PC-3 (cell line): Measurements from ENCODE around the gene MED15. TPM values are rescaled to one million over a fixed set of nuclear protein-coding genes. Genes with fewer than 3 reads are reported as not detected.

Source experiments
- ATAC-seq: fragments of 200-7000 bp; cut with Tn5 transposase; 2 replicates; pipeline ENCODE4 v1.9.1; 2020; ENCODE audit warnings: mild to moderate bottlenecking, moderate library complexity
- BruUV-seq: library from RNA; stranded (reverse); fragments of 400-500 nt; replicated peaks from 2 replicates; lab custom pipeline; 2021; lab: Mats Ljungman, UMichigan
- CTCF ChIA-PET: fragments of 300-600 bp; sonication (Branson Sonifier 250); formaldehyde crosslinking; loops from one replicate; lab custom pipeline; 2022; ENCODE audit warnings: antibody characterized with exemption; lab: Charles Lee
- POLR2A ChIA-PET: fragments of 300-600 bp; sonication (Branson Sonifier 250); formaldehyde crosslinking; loops from one replicate; lab custom pipeline; 2022; ENCODE audit warnings: antibody characterized with exemption; ENCODE audit not compliant: unreplicated experiment; lab: Charles Lee
- DNase-seq: peaks from one replicate; pipeline ENCODE4 v3.0.0-alpha.2; 2015
- H2AFZ ChIP-seq: fragments of 300-600 bp; sonication (generic); 2 replicates; pipeline ENCODE4 v1.6.0; 2016; ENCODE audit warnings: antibody characterized with exemption, low read length
- H3F3A ChIP-seq: fragments of 300-600 bp; sonication (generic); one replicate; pipeline ENCODE4 v1.6.0; 2017; ENCODE audit warnings: antibody characterized with exemption, low read length, control low read depth, mild to moderate bottlenecking; ENCODE audit not compliant: unreplicated experiment
- H3K27ac ChIP-seq: fragments of 300-600 bp; sonication (generic); 2 replicates; pipeline ENCODE4 v1.5.1; 2016; ENCODE audit warnings: mild to moderate bottlenecking, low read length
- H3K27me3 ChIP-seq: fragments of 300-600 bp; sonication (generic); 2 replicates; pipeline ENCODE4 v1.6.1; 2016; ENCODE audit warnings: low read length, mixed read lengths
- H3K36me3 ChIP-seq: fragments of 300-600 bp; sonication (generic); 2 replicates; pipeline ENCODE4 v1.6.1; 2016; ENCODE audit warnings: low read depth, mixed run types, low read length, mixed read lengths
- H3K4me1 ChIP-seq: fragments of 300-600 bp; sonication (generic); 2 replicates; pipeline ENCODE4 v1.5.1; 2016; ENCODE audit warnings: low read length; ENCODE audit not compliant: insufficient read depth
- H3K4me2 ChIP-seq: fragments of 300-600 bp; sonication (generic); 2 replicates; pipeline ENCODE4 v1.6.0; 2016; ENCODE audit warnings: low read length
- H3K4me3 ChIP-seq: fragments of 300-600 bp; sonication (generic); 2 replicates; pipeline ENCODE4 v1.5.1; 2016; ENCODE audit warnings: mild to moderate bottlenecking, low read length, mixed read lengths
- H3K79me2 ChIP-seq: fragments of 300-600 bp; sonication (generic); 2 replicates; pipeline ENCODE4 v1.6.1; 2017; ENCODE audit warnings: low read length, mixed read lengths
- H3K9ac ChIP-seq: fragments of 300-600 bp; sonication (generic); 2 replicates; pipeline ENCODE4 v1.6.0; 2016; ENCODE audit warnings: mild to moderate bottlenecking, low read length
- H3K9me2 ChIP-seq: fragments of 300-600 bp; sonication (generic); replicated peaks from 2 replicates; pipeline ENCODE4 v1.6.1; 2016; ENCODE audit warnings: mixed run types, low read length, mixed read lengths
- H3K9me3 ChIP-seq: fragments of 300-600 bp; sonication (generic); 2 replicates; pipeline ENCODE4 v1.6.1; 2016; ENCODE audit warnings: low read length, mixed read lengths
- H4K20me1 ChIP-seq: fragments of 300-600 bp; sonication (generic); 2 replicates; pipeline ENCODE4 v1.6.1; 2016; ENCODE audit warnings: low read length, mixed read lengths
- EZH2 ChIP-seq: fragments of 300-600 bp; sonication (generic); IDR thresholded peaks from one replicate; pipeline ENCODE4 v1.6.1; 2017; ENCODE audit warnings: antibody characterized with exemption, mild to moderate bottlenecking, low read length; ENCODE audit not compliant: unreplicated experiment
- EZH2phosphoT487 ChIP-seq: fragments of 300-600 bp; sonication (generic); IDR thresholded peaks from 2 replicates; pipeline ENCODE4 v1.6.1; 2018; ENCODE audit warnings: mild to moderate bottlenecking, antibody characterized with exemption, low read length, borderline replicate concordance
- intact Hi-C: fragments of 100-400 bp; cut with micrococcal nuclease; formaldehyde crosslinking; loops from 2 replicates; pipeline ENCODE4 v1.9.0; 2023
- total RNA-seq: library from RNA; depleted of rRNA; stranded (reverse); fragments of >200 nt; gene quantifications from 2 replicates; pipeline ENCODE4 v1.2.3, GENCODE V29; 2014
- TF ChIP-seq, protein P1 (sequence below): fragments of 300-600 bp; sonication (generic); conservative IDR thresholded peaks from 2 replicates; pipeline ENCODE4 v1.5.1; 2017; ENCODE audit warnings: antibody characterized with exemption, low read depth, mild to moderate bottlenecking, low read length

MED15 gene
- total RNA-seq, 1 experiment from 2014 or later, result 55.9 TPM

DNA sequence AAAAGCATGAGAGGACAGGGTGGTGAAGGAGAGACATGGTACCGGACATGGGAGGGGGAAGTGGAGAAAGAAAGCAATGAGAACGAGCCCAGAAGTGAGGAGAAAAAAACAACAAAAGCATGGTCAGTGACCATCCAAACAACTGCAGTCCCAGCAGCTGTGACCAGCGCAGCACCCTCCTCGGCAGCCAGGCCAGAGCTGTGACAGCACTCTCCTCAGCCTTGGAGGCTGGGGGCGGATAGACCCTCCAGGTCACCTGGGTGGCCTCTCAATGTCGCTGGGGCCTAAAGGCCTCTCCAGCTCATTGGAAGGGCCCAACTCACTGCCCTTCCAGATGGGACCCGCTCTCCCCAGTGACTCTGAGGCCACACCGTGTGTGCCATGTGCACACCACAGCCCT lies 103.3 kb downstream of the MED15 start:
- H3K9ac ChIP-seq, result no peak overlapping the region
- no peak overlapping the region for H3K4me2 ChIP-seq
- DNase-seq (no peak), ATAC-seq (no peak)
- no peaks in the 10 kb centered on the region for H3K79me2 ChIP-seq
- no peaks in the 10 kb centered on the region for H3F3A ChIP-seq
- no TSS peak for BruUV-seq
- no peak overlapping the region for H3K27ac ChIP-seq
- POLR2A ChIA-PET, result no interaction called here
- H3K36me3 ChIP-seq, result no peaks in the 10 kb centered on the region
- TF ChIP-seq EZH2 (no peak), EZH2phosphoT487 (no peak)
- TF ChIP-seq, protein P1, sequence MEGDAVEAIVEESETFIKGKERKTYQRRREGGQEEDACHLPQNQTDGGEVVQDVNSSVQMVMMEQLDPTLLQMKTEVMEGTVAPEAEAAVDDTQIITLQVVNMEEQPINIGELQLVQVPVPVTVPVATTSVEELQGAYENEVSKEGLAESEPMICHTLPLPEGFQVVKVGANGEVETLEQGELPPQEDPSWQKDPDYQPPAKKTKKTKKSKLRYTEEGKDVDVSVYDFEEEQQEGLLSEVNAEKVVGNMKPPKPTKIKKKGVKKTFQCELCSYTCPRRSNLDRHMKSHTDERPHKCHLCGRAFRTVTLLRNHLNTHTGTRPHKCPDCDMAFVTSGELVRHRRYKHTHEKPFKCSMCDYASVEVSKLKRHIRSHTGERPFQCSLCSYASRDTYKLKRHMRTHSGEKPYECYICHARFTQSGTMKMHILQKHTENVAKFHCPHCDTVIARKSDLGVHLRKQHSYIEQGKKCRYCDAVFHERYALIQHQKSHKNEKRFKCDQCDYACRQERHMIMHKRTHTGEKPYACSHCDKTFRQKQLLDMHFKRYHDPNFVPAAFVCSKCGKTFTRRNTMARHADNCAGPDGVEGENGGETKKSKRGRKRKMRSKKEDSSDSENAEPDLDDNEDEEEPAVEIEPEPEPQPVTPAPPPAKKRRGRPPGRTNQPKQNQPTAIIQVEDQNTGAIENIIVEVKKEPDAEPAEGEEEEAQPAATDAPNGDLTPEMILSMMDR, result no peak
- CTCF ChIA-PET, result no interaction called here
- no peaks in the 10 kb centered on the region for H4K20me1 ChIP-seq
- no peaks in the 10 kb centered on the region for H3K9me2 ChIP-seq
- no peaks in the 10 kb centered on the region for H3K27me3 ChIP-seq
- no peak overlapping the region for H2AFZ ChIP-seq
- H3K4me1 ChIP-seq, result no peaks in the 10 kb centered on the region
- H3K4me3 ChIP-seq, result no peak overlapping the region
- intact Hi-C loops, result no loop called here
- H3K9me3 ChIP-seq, result no peaks in the 10 kb centered on the region

DNA sequence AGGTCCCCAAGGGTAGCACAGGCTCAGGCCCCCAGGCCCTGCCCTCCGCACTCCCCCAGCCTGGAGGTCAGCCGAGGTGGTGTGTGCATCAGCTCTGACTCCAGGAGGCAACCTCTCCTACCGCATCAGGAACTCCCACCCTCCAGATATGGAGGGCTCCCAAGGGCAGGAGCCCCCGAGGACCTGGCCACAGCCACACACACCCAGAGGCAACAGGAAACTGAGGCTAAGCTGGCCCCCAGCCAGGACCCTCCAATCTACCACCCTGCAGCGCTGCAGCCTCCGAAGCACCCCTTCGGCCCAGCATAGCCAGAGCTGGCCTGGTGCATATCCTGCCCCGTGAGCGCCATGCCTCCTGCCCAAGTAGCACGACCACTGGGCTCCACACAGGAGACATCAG lies 104.0 kb downstream of the MED15 start:
- ChIA-PET POLR2A (no interaction called here), CTCF (no interaction called here)
- Histone ChIP-seq H3K36me3 (no peaks in the 10 kb centered on the region), H3K27me3 (no peaks in the 10 kb centered on the region), H3K27ac (no peak overlapping the region), H3F3A (no peaks in the 10 kb centered on the region), H2AFZ (no peak overlapping the region), H3K4me3 (no peak overlapping the region), H3K79me2 (no peaks in the 10 kb centered on the region), H3K9ac (no peak overlapping the region), H3K4me2 (no peak overlapping the region), H4K20me1 (no peaks in the 10 kb centered on the region), H3K4me1 (no peaks in the 10 kb centered on the region), H3K9me3 (no peaks in the 10 kb centered on the region), H3K9me2 (no peaks in the 10 kb centered on the region)
- BruUV-seq, result no TSS peak
- intact Hi-C loops, result no loop called here
- TF ChIP-seq, protein P1, result no peak
- no peak for TF ChIP-seq EZH2
- no peak for ATAC-seq
- DNase-seq, result no peak

DNA sequence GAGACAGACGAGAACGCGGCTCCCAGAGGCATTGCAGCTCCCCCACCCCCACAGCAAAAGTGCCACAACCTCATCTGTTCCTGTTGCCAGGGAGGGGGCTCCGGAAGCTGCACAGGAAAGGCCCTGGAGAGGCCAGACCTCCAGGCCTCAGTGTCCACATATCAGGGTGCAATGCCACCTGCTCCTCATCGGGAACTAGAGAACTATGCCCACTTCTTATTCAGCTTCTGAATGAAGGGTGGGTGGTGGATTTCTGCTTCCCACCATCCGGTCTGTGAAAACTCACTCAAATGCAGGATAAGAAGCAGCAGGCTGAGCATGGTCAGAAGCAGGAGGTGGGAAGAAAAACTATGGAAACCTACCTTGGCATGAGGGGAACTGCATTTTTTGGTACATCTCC lies 105.9 kb downstream of the MED15 start:
- no peaks in the 10 kb centered on the region for H3K36me3 ChIP-seq
- ChIA-PET CTCF (no interaction called here), POLR2A (no interaction called here)
- no TSS peak for BruUV-seq
- no peak overlapping the region for H3K4me2 ChIP-seq
- H2AFZ ChIP-seq, result no peak overlapping the region
- H3K4me1 ChIP-seq, result no peaks in the 10 kb centered on the region
- H3K27me3 ChIP-seq, result no peaks in the 10 kb centered on the region
- no peaks in the 10 kb centered on the region for H3K79me2 ChIP-seq
- H3K4me3 ChIP-seq, result no peak overlapping the region
- DNase-seq, result no peak
- no peak for ATAC-seq
- H3F3A ChIP-seq, result no peaks in the 10 kb centered on the region
- H4K20me1 ChIP-seq, result no peaks in the 10 kb centered on the region
- H3K9me3 ChIP-seq, result no peaks in the 10 kb centered on the region
- TF ChIP-seq, protein P1, result no peak
- TF ChIP-seq EZH2 (no peak), EZH2phosphoT487 (no peak)
- no peaks in the 10 kb centered on the region for H3K9me2 ChIP-seq
- no peak overlapping the region for H3K27ac ChIP-seq
- no peak overlapping the region for H3K9ac ChIP-seq
- intact Hi-C loops, result no loop called here
